Activated CD4-positive, alpha-beta T cell treated with anti-CD3 and anti-CD28 coated beads, Interleukin-2, amount 10 ng/mL, durations not matched to agents 24 days and 14 days (primary cell): ENCODE results near the gene VIPAS39. TPM values are rescaled to one million over a fixed set of nuclear protein-coding genes. Genes with fewer than 3 reads are reported as not detected.

Experiments used
- DNase-seq: peaks from one replicate; pipeline ENCODE4 v3.0.0; 2022
- H3K27ac Mint-ChIP-seq: one replicate; pipeline ENCODE4 v1.8.0; 2022; ENCODE audit warnings: mild to moderate bottlenecking, mixed read lengths
- H3K27me3 Mint-ChIP-seq: one replicate; pipeline ENCODE4 v1.8.0; 2022; ENCODE audit warnings: mixed read lengths
- H3K36me3 Mint-ChIP-seq: one replicate; pipeline ENCODE4 v1.8.0; 2022; ENCODE audit warnings: low read depth, mild to moderate bottlenecking, mixed read lengths
- H3K4me1 Mint-ChIP-seq: one replicate; pipeline ENCODE4 v1.8.0; 2021; ENCODE audit warnings: mixed read lengths
- H3K4me3 Mint-ChIP-seq: one replicate; pipeline ENCODE4 v1.8.0; 2022; ENCODE audit warnings: mild to moderate bottlenecking, moderate library complexity, mixed read lengths
- H3K9me3 Mint-ChIP-seq: one replicate; pipeline ENCODE4 v1.8.0; 2021; ENCODE audit warnings: mixed read lengths
- intact Hi-C: fragments of 100-400 bp; cut with micrococcal nuclease; formaldehyde crosslinking; loops from one replicate; pipeline ENCODE4 v1.15.1; 2023
- total RNA-seq: library from RNA; stranded (reverse); gene quantifications from 2 replicates; pipeline ENCODE4 v1.2.3, GENCODE V29; 2022

Gene VIPAS39
- total RNA-seq: 17.7 and 18.5 TPM in 2 replicates

DNA sequence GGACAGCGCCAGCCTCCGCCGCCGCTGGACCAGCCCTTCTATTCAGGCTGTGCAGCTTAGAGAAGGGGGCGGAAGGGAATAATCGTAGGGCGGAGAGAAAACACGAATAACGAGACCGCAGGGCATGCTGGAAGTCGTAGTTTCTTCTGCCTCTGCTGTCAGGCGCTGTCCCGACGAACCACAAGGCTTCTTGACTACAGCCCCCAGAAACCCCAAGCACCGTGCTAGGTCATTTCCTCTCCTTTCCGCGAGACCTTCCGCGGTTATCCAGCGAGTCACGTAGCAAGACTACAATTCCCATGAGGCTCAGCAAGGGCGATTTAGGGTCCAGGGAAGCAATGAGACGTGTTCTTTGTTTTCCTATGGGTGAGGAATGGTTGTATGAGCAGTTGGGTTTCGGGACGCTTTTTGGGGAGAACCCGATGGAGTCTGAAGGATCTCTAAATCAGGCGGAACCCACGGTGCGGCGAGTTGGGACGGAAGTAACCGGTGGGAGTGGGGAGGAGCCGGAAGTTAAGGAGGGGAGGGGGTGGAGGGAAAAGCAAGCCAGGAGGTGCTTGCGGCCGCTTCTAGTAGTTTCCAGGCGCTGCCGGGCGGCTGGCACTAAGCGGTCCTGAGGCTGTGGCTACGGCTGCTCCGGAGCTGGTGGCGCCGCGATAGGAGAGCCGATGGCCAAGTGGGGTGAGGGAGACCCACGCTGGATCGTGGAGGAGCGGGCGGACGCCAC lies at the start of gene VIPAS39, which contains the start of gene AHSA1:
TSS of gene VIPAS39 (minus strand) at position 80 of the 727 bp plus-strand sequence. CDS start 3,499 bp downstream, outside the sequence.
TSS of gene AHSA1 (plus strand) at position 572 of the 727 bp plus-strand sequence. CDS start at position 669, 97 bp downstream.
- H3K36me3 Mint-ChIP-seq: peaks cover 44% of the 10 kb centered on the region

GRCh38 chr14:77505031-77505430 lies 47.6 kb upstream of the VIPAS39 start:
- Mint-ChIP-seq H3K27ac (no peak overlapping the region), H3K27me3 (peaks cover 8% of the 10 kb centered on the region), H3K9me3 (peaks cover 5% of the 10 kb centered on the region), H3K4me1 (no peaks in the 10 kb centered on the region), H3K36me3 (peaks cover 27% of the 10 kb centered on the region), H3K4me3 (no peak overlapping the region)
- intact Hi-C loops: no loop called here
- no peak for DNase-seq

More for the DNA sequence above, at the start of gene VIPAS39, which contains the start of gene AHSA1:
- H3K4me3 Mint-ChIP-seq: peak within 1 kb of the TSS; percentile 100
- no peaks in the 10 kb centered on the region for H3K9me3 Mint-ChIP-seq
- H3K4me1 Mint-ChIP-seq: peaks cover 27% of the 10 kb centered on the region
- no peaks in the 10 kb centered on the region for H3K27me3 Mint-ChIP-seq
- intact Hi-C loops: loop anchor here (1.0 to 10.0 kb wide), 12 partner anchors 80 to 1793 kb away; partner anchors contain the start of genes ADCK1, ALKBH1, ANGEL1 and CIPC
- DNase-seq: peak; percentile 98
- H3K27ac Mint-ChIP-seq: peak within 1 kb of the TSS; percentile 100

GRCh38 chr14:77503138-77503537 lies 45.7 kb upstream of the VIPAS39 start:
- H3K4me3 Mint-ChIP-seq: no peak overlapping the region
- H3K27ac Mint-ChIP-seq: no peak overlapping the region
- peaks cover 5% of the 10 kb centered on the region for H3K9me3 Mint-ChIP-seq
- peaks cover 20% of the 10 kb centered on the region for H3K36me3 Mint-ChIP-seq
- peaks cover 16% of the 10 kb centered on the region for H3K27me3 Mint-ChIP-seq
- intact Hi-C loops: no loop called here
- DNase-seq: no peak
- peaks cover under 1% of the 10 kb centered on the region for H3K4me1 Mint-ChIP-seq

- Mint-ChIP-seq H3K27me3 (peaks cover 24% of the 10 kb centered on the region), H3K36me3 (peaks cover 14% of the 10 kb centered on the region), H3K4me3 (no peak overlapping the region), H3K9me3 (peaks cover 5% of the 10 kb centered on the region), H3K27ac (no peak overlapping the region), H3K4me1 (peaks cover 2% of the 10 kb centered on the region)
- intact Hi-C loops: no loop called here
- DNase-seq: no peak
These were observed 44.8 kb upstream of the VIPAS39 start for GRCh38 chr14:77502109-77502782.

GRCh38 chr14:77498984-77499527 lies 41.7 kb upstream of the VIPAS39 start:
- Mint-ChIP-seq H3K4me1 (peaks cover 2% of the 10 kb centered on the region), H3K27ac (no peak overlapping the region), H3K36me3 (no peaks in the 10 kb centered on the region), H3K4me3 (peak overlapping the region; percentile 64), H3K9me3 (peaks cover 5% of the 10 kb centered on the region), H3K27me3 (peaks cover 37% of the 10 kb centered on the region)
- intact Hi-C loops: no loop called here
- DNase-seq: no peak

GRCh38 chr14:77498120-77498979 lies 40.9 kb upstream of the VIPAS39 start, which contains the start of gene ISM2:
Gene ISM2, minus strand, starts transcription at chr14:77498816. Its CDS starts 23 bp downstream, at chr14:77498793.
- Mint-ChIP-seq H3K4me1 (peaks cover 2% of the 10 kb centered on the region), H3K27ac (no peak within 1 kb of the TSS), H3K27me3 (peaks cover 37% of the 10 kb centered on the region), H3K9me3 (peaks cover 4% of the 10 kb centered on the region), H3K4me3 (peak within 1 kb of the TSS; percentile 70), H3K36me3 (no peaks in the 10 kb centered on the region)
- intact Hi-C loops: no loop called here
- DNase-seq: peak; percentile 87

- no peak for DNase-seq
- no peaks in the 10 kb centered on the region for H3K36me3 Mint-ChIP-seq
- H3K27ac Mint-ChIP-seq: no peak overlapping the region
- H3K4me3 Mint-ChIP-seq: no peak overlapping the region
- peaks cover 32% of the 10 kb centered on the region for H3K27me3 Mint-ChIP-seq
- no peaks in the 10 kb centered on the region for H3K9me3 Mint-ChIP-seq
- intact Hi-C loops: no loop called here
- peaks cover 2% of the 10 kb centered on the region for H3K4me1 Mint-ChIP-seq
These were observed 37.9 kb upstream of the VIPAS39 start for GRCh38 chr14:77495334-77495733.

DNA sequence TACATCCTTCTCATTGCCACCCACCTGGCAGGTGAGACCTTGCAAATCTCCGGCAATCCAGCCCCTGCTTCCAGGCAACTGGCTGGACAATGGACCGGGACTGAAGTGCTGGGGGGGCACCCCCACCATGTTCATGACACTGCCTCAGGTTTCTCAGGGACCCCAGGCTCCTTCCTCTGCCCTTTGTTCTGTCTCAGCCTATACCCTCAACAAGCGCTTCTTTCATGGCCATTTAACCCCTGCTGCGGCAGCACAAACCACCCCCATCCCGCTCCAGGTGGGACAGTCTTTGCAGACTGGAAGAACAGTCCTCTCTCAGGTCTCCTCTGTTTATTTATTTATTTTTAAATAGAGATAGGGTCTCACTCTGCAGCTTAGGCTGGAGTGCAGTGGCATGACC lies 33.7 kb upstream of the VIPAS39 start:
- no peaks in the 10 kb centered on the region for H3K4me1 Mint-ChIP-seq

GRCh38 chr14:77490347-77490986 lies 33.1 kb upstream of the VIPAS39 start:
- intact Hi-C loops: no loop called here
- Mint-ChIP-seq H3K9me3 (no peaks in the 10 kb centered on the region), H3K27me3 (peaks cover 3% of the 10 kb centered on the region), H3K27ac (no peak overlapping the region), H3K4me1 (no peaks in the 10 kb centered on the region), H3K36me3 (no peaks in the 10 kb centered on the region), H3K4me3 (no peak overlapping the region)
- DNase-seq: no peak

More for the DNA sequence above, 33.7 kb upstream of the VIPAS39 start:
- H3K9me3 Mint-ChIP-seq: no peaks in the 10 kb centered on the region
- peaks cover 7% of the 10 kb centered on the region for H3K27me3 Mint-ChIP-seq
- DNase-seq: no peak
- no peak overlapping the region for H3K27ac Mint-ChIP-seq
- no peak overlapping the region for H3K4me3 Mint-ChIP-seq
- intact Hi-C loops: no loop called here
- H3K36me3 Mint-ChIP-seq: no peaks in the 10 kb centered on the region

GRCh38 chr14:77489041-77489440 lies 31.6 kb upstream of the VIPAS39 start:
- Mint-ChIP-seq H3K27ac (no peak overlapping the region), H3K4me3 (no peak overlapping the region), H3K36me3 (no peaks in the 10 kb centered on the region), H3K27me3 (no peaks in the 10 kb centered on the region), H3K4me1 (no peaks in the 10 kb centered on the region), H3K9me3 (no peaks in the 10 kb centered on the region)
- DNase-seq: no peak
- intact Hi-C loops: no loop called here

DNA sequence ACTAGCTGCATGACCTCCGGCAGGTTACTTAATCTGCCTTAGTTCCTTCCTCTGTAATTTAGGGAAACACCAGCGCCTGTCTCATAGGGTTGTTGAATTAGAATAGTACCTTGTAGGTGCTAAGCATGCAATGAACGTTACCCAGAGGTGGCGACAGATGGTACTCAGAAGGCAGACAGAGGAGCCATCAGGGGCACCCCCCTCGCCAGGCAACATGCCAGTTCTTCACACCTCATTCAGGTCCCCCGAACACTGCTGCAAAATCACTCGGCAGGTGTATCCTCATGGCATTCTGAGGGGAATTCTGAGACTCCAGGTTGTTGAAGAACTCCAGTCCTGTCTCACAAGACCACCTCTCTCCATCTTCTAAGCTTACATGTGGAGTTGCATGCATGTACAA lies 31.2 kb upstream of the VIPAS39 start:
- H3K4me3 Mint-ChIP-seq: no peak overlapping the region
- H3K27ac Mint-ChIP-seq: no peak overlapping the region
- no peaks in the 10 kb centered on the region for H3K27me3 Mint-ChIP-seq
- H3K9me3 Mint-ChIP-seq: no peaks in the 10 kb centered on the region
- no peaks in the 10 kb centered on the region for H3K4me1 Mint-ChIP-seq
- H3K36me3 Mint-ChIP-seq: no peaks in the 10 kb centered on the region
- intact Hi-C loops: no loop called here
- no peak for DNase-seq

DNA sequence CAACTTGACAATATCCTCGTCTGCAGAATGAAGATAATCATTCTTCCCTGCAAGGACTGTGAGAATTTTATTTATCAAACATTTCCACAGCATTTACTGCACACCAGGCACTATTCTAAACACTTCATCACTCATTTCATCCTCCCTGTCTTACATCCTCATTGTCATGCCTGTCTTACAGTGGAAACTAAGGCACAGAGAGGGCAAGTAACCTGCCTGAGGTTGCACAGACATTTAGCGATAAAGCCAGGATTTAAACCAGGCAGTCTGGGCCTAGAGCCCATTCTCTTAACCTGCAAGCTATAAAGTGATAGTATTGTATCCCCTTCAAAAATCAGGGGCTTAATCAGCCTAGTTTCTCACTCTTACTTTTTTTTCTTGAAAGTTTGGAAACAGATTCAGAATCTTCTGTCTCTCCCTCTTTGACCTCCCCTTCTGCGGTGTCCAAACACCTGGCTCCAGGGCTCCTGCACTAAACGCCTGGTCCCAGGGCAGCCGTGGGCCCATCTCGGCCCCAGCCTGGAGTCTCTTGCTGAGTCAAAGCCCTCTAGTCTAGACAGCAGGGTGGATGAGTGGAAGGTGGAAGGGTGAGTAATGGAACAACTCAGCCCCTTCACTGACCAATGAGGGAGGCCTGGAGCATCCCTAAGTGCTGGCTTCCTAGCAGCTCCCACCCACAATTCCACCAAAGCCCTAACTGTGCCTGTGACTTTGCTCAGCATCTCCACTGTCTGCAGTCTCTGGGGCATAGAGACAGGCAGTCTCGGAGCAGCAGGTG lies 28.7 kb upstream of the VIPAS39 start:
- H3K27ac Mint-ChIP-seq: no peak overlapping the region
- no peak for DNase-seq
- no peaks in the 10 kb centered on the region for H3K27me3 Mint-ChIP-seq
- H3K4me1 Mint-ChIP-seq: no peaks in the 10 kb centered on the region
- H3K9me3 Mint-ChIP-seq: no peaks in the 10 kb centered on the region
- no peak overlapping the region for H3K4me3 Mint-ChIP-seq
- no peaks in the 10 kb centered on the region for H3K36me3 Mint-ChIP-seq
- intact Hi-C loops: no loop called here
